PC-3 (cell line): ENCODE measurements around the gene ALPK3.

Experiments
- CTCF ChIP-seq: fragments of 300-600 bp; sonication (generic); conservative IDR thresholded peaks from 2 replicates; pipeline ENCODE4 v1.5.1; 2017; ENCODE audit warnings: antibody characterized with exemption, low read depth, mild to moderate bottlenecking, low read length
- EZH2 ChIP-seq: fragments of 300-600 bp; sonication (generic); IDR thresholded peaks from one replicate; pipeline ENCODE4 v1.6.1; 2017; ENCODE audit warnings: antibody characterized with exemption, mild to moderate bottlenecking, low read length; ENCODE audit not compliant: unreplicated experiment
- EZH2phosphoT487 ChIP-seq: fragments of 300-600 bp; sonication (generic); IDR thresholded peaks from 2 replicates; pipeline ENCODE4 v1.6.1; 2018; ENCODE audit warnings: mild to moderate bottlenecking, antibody characterized with exemption, low read length, borderline replicate concordance

GRCh38 chr15:84890670-84891162 is 73.6 kb downstream of the ALPK3 start:
- TF ChIP-seq CTCF (no peak), EZH2 (no peak), EZH2phosphoT487 (no peak)
